ENCODE measurements around the gene SESN1. TPM values are rescaled to one million over a fixed set of nuclear protein-coding genes. Genes with fewer than 3 reads are reported as not detected.
A peak's percentile ranks its signal among the peaks of the same experiment; 100 is the strongest.

SESN1 gene
- total RNA-seq, 6 donors from 2014 or later, result 26.4 to 71.2 (median 31.3) TPM

DNA sequence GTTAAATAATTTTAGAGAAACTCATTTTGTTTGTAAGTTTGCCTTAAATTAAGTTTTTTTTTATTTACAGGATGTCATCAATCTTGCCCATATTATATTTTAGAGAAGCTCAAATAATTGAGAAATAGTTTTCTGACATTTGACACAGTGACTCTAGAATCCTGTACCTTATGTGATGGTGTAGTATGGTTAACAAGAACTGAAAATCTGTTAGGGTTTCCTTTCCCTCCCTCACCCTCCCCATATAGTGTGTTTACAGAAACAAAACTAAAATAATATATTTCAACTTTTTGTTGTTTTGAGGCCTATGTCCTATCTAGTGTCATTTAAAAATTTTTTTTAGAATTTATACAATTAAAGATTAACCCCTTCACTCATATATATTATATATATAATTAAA lies 91.8 kb downstream of the SESN1 start:
- H3K4me1 ChIP-seq, result peaks cover 20 to 49% (median 35%) of the 10 kb centered on the region in 4 donors
- H3K27me3 ChIP-seq, result no peaks in the 10 kb centered on the region
- DNase-seq (no peak), ATAC-seq (ENCODE audit: low FRiP score in 2 of 2) (no peak)
- H3K27ac ChIP-seq, result peak overlapping the region; percentile 17 to 65 (median 52)
- TF ChIP-seq POLR2A (IDR thresholded peaks at IDR 0.05), result no peak
- no peak for TF ChIP-seq POLR2AphosphoS5 (IDR thresholded peaks at IDR 0.05)
- no peak for TF ChIP-seq CTCF (IDR thresholded peaks at IDR 0.05)
- no peak for TF ChIP-seq EP300 (IDR thresholded peaks at IDR 0.05)
- peaks cover 7 to 24% (median 14%) of the 10 kb centered on the region in 4 donors for H3K36me3 ChIP-seq
- no peak overlapping the region for H3K4me3 ChIP-seq
- H3K9me3 ChIP-seq, result no peaks in the 10 kb centered on the region

DNA sequence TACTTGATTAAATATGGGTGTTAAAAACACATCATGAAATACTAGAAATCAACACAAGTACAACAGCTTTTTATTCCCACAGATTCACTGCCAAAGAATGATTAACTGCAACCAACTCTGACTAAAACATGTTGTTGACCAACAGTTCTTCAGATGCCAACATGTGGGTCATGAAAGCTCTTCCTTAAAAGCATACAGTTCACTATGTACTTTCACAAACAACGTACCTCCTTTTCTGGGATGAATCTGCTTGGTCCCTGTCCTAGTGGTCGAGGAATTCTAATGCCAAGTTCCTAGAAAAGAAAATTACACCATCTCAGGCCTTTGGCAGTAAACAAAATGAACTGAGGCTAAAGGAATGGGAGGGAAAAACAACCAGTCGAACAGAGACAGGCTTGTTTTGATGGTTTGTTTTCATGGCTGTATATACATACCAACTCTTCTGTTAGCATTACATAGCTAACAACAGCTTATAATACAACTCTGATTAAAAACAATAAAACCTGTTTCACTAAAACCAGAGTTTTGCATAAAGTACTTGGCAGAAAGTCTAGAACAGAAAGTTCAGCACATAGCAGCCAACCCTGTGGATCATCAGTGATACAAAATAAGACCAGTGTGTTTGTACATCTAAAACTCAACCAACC lies 92.5 kb downstream of the SESN1 start:
- ATAC-seq (ENCODE audit: low FRiP score in 2 of 2), result peak; percentile 26 to 91
- H3K4me3 ChIP-seq, result no peak overlapping the region
- no peaks in the 10 kb centered on the region for H3K9me3 ChIP-seq
- peaks cover 20 to 45% (median 35%) of the 10 kb centered on the region in 4 donors for H3K4me1 ChIP-seq
- no peak for DNase-seq
- 56 to 65% methylated on average over 3 of the region's 3 CpGs for WGBS, 2 donors
- TF ChIP-seq EP300 (IDR thresholded peaks at IDR 0.05), result peak in 1 of 4 donors; percentile 37
- no peak for TF ChIP-seq POLR2AphosphoS5 (IDR thresholded peaks at IDR 0.05)
- TF ChIP-seq POLR2A (IDR thresholded peaks at IDR 0.05), result no peak
- no peaks in the 10 kb centered on the region for H3K27me3 ChIP-seq
- peak overlapping the region; percentile 17 to 65 (median 52) for H3K27ac ChIP-seq
- peaks cover 8 to 27% (median 17%) of the 10 kb centered on the region in 4 donors for H3K36me3 ChIP-seq

DNA sequence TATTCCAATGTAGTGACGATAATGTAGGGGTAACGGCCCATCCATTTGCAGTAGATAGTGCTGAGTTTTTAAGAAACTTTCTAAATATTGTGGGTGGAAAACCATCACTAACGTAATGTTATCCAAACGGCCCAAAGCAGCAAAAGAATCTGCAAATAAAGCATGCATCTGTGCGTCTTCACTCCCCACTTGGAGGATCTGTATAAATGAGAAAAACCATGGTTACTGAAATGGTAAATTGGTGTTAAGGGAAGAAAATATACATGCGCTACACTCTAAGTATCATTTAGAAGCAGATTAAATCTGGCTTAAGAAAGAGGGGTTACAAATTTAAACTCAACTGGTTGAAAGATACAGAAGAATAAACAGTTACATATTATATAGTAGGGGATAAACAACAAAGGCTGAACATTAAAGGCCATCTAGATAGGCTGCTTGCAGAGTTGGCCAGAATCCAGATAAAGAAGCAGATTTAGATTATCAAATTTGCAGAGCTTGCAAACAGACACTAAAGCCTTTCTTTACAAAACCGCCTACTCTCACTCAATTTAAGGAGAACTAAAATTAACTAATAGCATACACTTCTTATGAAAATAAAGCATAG lies 93.3 kb downstream of the SESN1 start:
- peaks cover 10 to 33% (median 21%) of the 10 kb centered on the region in 4 donors for H3K36me3 ChIP-seq
- no peaks in the 10 kb centered on the region for H3K9me3 ChIP-seq
- H3K4me3 ChIP-seq, result no peak overlapping the region
- H3K27ac ChIP-seq, result peak overlapping the region in 3 of 4 donors; percentile 40 to 65 (median 63)
- DNase-seq (no peak), ATAC-seq (ENCODE audit: low FRiP score in 2 of 2) (no peak)
- WGBS, 2 donors, result 79 to 80% methylated on average over 7 of the region's 7 CpGs
- H3K27me3 ChIP-seq, result no peaks in the 10 kb centered on the region
- peaks cover 20 to 38% (median 35%) of the 10 kb centered on the region in 4 donors for H3K4me1 ChIP-seq
- TF ChIP-seq EP300 (IDR thresholded peaks at IDR 0.05) (no peak), CTCF (IDR thresholded peaks at IDR 0.05) (no peak), POLR2AphosphoS5 (IDR thresholded peaks at IDR 0.05) (no peak), POLR2A (IDR thresholded peaks at IDR 0.05) (no peak)

DNA sequence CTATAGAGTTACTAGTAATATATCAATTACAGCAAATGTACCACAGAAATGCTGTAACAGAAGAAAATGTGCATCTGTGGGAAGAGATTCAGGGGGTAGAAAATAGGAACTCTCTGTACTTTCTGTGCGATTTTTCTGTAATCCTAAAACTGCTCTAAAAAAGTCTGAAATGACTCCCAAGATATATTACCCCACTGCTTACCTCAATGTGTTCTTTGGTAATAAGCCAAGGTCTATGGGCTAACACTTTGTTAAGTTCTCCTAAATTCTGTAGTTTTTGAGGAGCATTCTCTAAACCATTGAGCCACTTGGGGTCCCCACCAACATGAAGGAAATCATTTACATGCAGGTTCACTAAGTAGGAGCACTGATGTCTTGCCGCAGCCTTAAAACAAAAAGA lies 94.4 kb downstream of the SESN1 start:
- 85 to 94% methylated on average over 2 of the region's 2 CpGs for WGBS, 2 donors
- H3K4me1 ChIP-seq, result peaks cover 20 to 35% (median 34%) of the 10 kb centered on the region in 4 donors
- no peak overlapping the region for H3K27ac ChIP-seq
- H3K36me3 ChIP-seq, result peaks cover 10 to 33% (median 22%) of the 10 kb centered on the region in 4 donors
- TF ChIP-seq POLR2AphosphoS5 (IDR thresholded peaks at IDR 0.05), result no peak
- no peak for TF ChIP-seq CTCF (IDR thresholded peaks at IDR 0.05)
- no peak for TF ChIP-seq EP300 (IDR thresholded peaks at IDR 0.05)
- no peak for TF ChIP-seq POLR2A (IDR thresholded peaks at IDR 0.05)
- ATAC-seq (ENCODE audit: low FRiP score in 2 of 2) (no peak), DNase-seq (no peak)
- H3K9me3 ChIP-seq, result no peaks in the 10 kb centered on the region
- no peaks in the 10 kb centered on the region for H3K27me3 ChIP-seq
- no peak overlapping the region for H3K4me3 ChIP-seq

DNA sequence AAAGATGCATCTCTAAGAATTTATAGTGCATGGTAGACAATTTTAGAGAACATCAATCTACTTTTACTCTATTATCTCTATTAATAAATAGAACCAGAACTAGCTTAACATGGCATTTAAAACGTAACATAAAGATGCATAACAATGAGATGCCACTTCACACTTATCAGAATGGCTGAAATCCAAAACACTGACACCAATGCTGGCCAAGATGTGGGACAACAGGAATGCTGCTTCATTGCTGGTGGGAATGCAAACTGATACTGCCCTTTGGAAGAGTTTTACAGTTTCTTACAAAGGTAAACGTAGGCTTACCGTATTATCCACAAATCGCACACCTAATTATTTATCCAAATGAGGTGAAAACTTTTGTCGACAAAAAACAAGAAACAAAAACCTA lies 95.2 kb downstream of the SESN1 start:
- Histone ChIP-seq H3K4me1 (peaks cover 20 to 31% (median 30%) of the 10 kb centered on the region in 4 donors), H3K4me3 (no peak overlapping the region), H3K36me3 (peaks cover 10 to 38% (median 22%) of the 10 kb centered on the region in 4 donors), H3K9me3 (no peaks in the 10 kb centered on the region), H3K27me3 (no peaks in the 10 kb centered on the region), H3K27ac (no peak overlapping the region)
- WGBS, 2 donors, result 86 to 88% methylated on average over 5 of the region's 5 CpGs
- DNase-seq (no peak), ATAC-seq (ENCODE audit: low FRiP score in 2 of 2) (no peak)
- no peak for TF ChIP-seq POLR2AphosphoS5 (IDR thresholded peaks at IDR 0.05)
- no peak for TF ChIP-seq CTCF (IDR thresholded peaks at IDR 0.05)
- no peak for TF ChIP-seq POLR2A (IDR thresholded peaks at IDR 0.05)
- no peak for TF ChIP-seq EP300 (IDR thresholded peaks at IDR 0.05)

Data from upper lobe of left lung (tissue), 6 donors.